Endothelial cell (in vitro differentiated cells): Measurements from ENCODE around the gene WBP1. TPM values are rescaled to one million over a fixed set of nuclear protein-coding genes. Genes with fewer than 3 reads are reported as not detected.

Experiments used
- DNase-seq: peaks from one replicate; pipeline ENCODE4 v3.0.0; 2021; ENCODE audit warnings: low spot score
- H3K27ac Mint-ChIP-seq: one replicate; pipeline ENCODE4 v1.8.0; 2021; ENCODE audit warnings: mixed read lengths, inconsistent platforms; ENCODE audit not compliant: unreplicated experiment
- H3K27me3 Mint-ChIP-seq: one replicate; pipeline ENCODE4 v1.8.0; 2021; ENCODE audit warnings: mild to moderate bottlenecking, moderate library complexity, mixed read lengths, inconsistent platforms; ENCODE audit not compliant: unreplicated experiment
- H3K36me3 Mint-ChIP-seq: one replicate; pipeline ENCODE4 v1.8.0; 2021; ENCODE audit warnings: mild to moderate bottlenecking, low read depth, mixed read lengths, inconsistent platforms; ENCODE audit not compliant: unreplicated experiment
- H3K4me1 Mint-ChIP-seq: one replicate; pipeline ENCODE4 v1.8.0; 2021; ENCODE audit warnings: mild to moderate bottlenecking, mixed read lengths, inconsistent platforms; ENCODE audit not compliant: unreplicated experiment
- H3K4me3 Mint-ChIP-seq: one replicate; pipeline ENCODE4 v1.8.0; 2021; ENCODE audit warnings: mild to moderate bottlenecking, mixed read lengths, inconsistent platforms; ENCODE audit not compliant: unreplicated experiment
- H3K9me3 Mint-ChIP-seq: one replicate; pipeline ENCODE4 v1.8.0; 2021; ENCODE audit warnings: mixed read lengths, inconsistent platforms; ENCODE audit not compliant: unreplicated experiment
- CTCF ChIP-seq: fragments of 200-600 bp; sonication (generic); IDR thresholded peaks from one replicate; pipeline ENCODE4 v1.5.0; 2021; ENCODE audit warnings: antibody characterized with exemption; ENCODE audit not compliant: unreplicated experiment
- total RNA-seq: library from RNA; stranded (reverse); fragmentation: NEBNext Ultra II Directional; extraction: Animal tissue kit (Norgen Biotek cat#: 25700); gene quantifications from one replicate; pipeline ENCODE4 v1.2.1, GENCODE V29; 2021; ENCODE audit not compliant: unreplicated experiment

Gene WBP1
- total RNA-seq, 1 donor from 2014 or later, result 76.8 TPM

- peaks cover 13% of the 10 kb centered on the region for H3K4me1 Mint-ChIP-seq
- TF ChIP-seq CTCF, result no peak
- H3K27me3 Mint-ChIP-seq, result peaks cover 29% of the 10 kb centered on the region
- no peak overlapping the region for H3K27ac Mint-ChIP-seq
- H3K4me3 Mint-ChIP-seq, result no peak overlapping the region
- H3K36me3 Mint-ChIP-seq, result peaks cover 26% of the 10 kb centered on the region
- no peaks in the 10 kb centered on the region for H3K9me3 Mint-ChIP-seq
- no peak for DNase-seq
Measured at GRCh38 chr2:74495440-74495839, 37.2 kb downstream of the WBP1 start.

- Mint-ChIP-seq H3K9me3 (no peaks in the 10 kb centered on the region), H3K27ac (no peak overlapping the region), H3K4me1 (peaks cover 13% of the 10 kb centered on the region), H3K4me3 (peak overlapping the region; percentile 77), H3K36me3 (peaks cover 13% of the 10 kb centered on the region), H3K27me3 (peaks cover 37% of the 10 kb centered on the region)
- no peak for TF ChIP-seq CTCF
- DNase-seq, result no peak
Measured at GRCh38 chr2:74496997-74497776, 38.9 kb downstream of the WBP1 start.

- H3K27ac Mint-ChIP-seq, result no peak overlapping the region
- H3K27me3 Mint-ChIP-seq, result peaks cover 36% of the 10 kb centered on the region
- DNase-seq, result no peak
- no peaks in the 10 kb centered on the region for H3K9me3 Mint-ChIP-seq
- peaks cover 11% of the 10 kb centered on the region for H3K36me3 Mint-ChIP-seq
- peak overlapping the region; percentile 77 for H3K4me3 Mint-ChIP-seq
- TF ChIP-seq CTCF, result no peak
- peaks cover 13% of the 10 kb centered on the region for H3K4me1 Mint-ChIP-seq
Measured at GRCh38 chr2:74497777-74498499, 39.7 kb downstream of the WBP1 start.

GRCh38 chr2:74498500-74499266 is 40.4 kb downstream of the WBP1 start:
- peaks cover 35% of the 10 kb centered on the region for H3K27me3 Mint-ChIP-seq
- H3K4me3 Mint-ChIP-seq, result peak overlapping the region; percentile 78
- no peak overlapping the region for H3K27ac Mint-ChIP-seq
- no peaks in the 10 kb centered on the region for H3K9me3 Mint-ChIP-seq
- H3K4me1 Mint-ChIP-seq, result peaks cover 13% of the 10 kb centered on the region
- TF ChIP-seq CTCF, result no peak
- peaks cover 7% of the 10 kb centered on the region for H3K36me3 Mint-ChIP-seq
- DNase-seq, result no peak
